ENCODE results near the gene TMEM94.
"Not testable (repeated sequence)": the region's sequence is repeated elsewhere in the genome, so short reads cannot be mapped to it uniquely, and the experiment has no call there.

TMEM94 gene

GRCh38 chr17:75511610-75512575 lies 55.5 kb downstream of the TMEM94 start:
- no peak for DNase-seq (ENCODE audit: low spot score)

GRCh38 chr17:75512926-75513640 lies 56.6 kb downstream of the TMEM94 start:
- DNase-seq (ENCODE audit: low spot score) = no peak

GRCh38 chr17:75513641-75514000 lies 57.2 kb downstream of the TMEM94 start:
- no peak for DNase-seq (ENCODE audit: low spot score)

- no peak for DNase-seq (ENCODE audit: low spot score)
These were observed 58.0 kb downstream of the TMEM94 start for GRCh38 chr17:75514299-75514918.

- no peak for DNase-seq (ENCODE audit: low spot score)
These were observed 58.6 kb downstream of the TMEM94 start for GRCh38 chr17:75514919-75515495.

- peak; percentile 57 for DNase-seq (ENCODE audit: low spot score)
These were observed 59.2 kb downstream of the TMEM94 start, which contains the start of gene CASKIN2 for GRCh38 chr17:75515496-75516254. Gene CASKIN2, minus strand, starts transcription at chr17:75515537. Its CDS starts 1,733 bp downstream, at chr17:75513804.

GRCh38 chr17:75516255-75516618 lies 59.8 kb downstream of the TMEM94 start, which contains the start of gene TSEN54:
Gene TSEN54, plus strand, starts transcription at chr17:75516528. Its CDS starts 33 bp downstream, at chr17:75516561.
- peak; percentile 87 for DNase-seq (ENCODE audit: low spot score)

GRCh38 chr17:75516619-75517296 lies 60.3 kb downstream of the TMEM94 start:
- no peak for DNase-seq (ENCODE audit: low spot score)

- no peak for DNase-seq (ENCODE audit: low spot score)
These were observed 60.9 kb downstream of the TMEM94 start for GRCh38 chr17:75517297-75517865.

GRCh38 chr17:75518201-75518600 lies 61.8 kb downstream of the TMEM94 start:
- no peak for DNase-seq (ENCODE audit: low spot score)

GRCh38 chr17:75518983-75519537 lies 62.6 kb downstream of the TMEM94 start:
- DNase-seq (ENCODE audit: low spot score) = no peak

- not testable (repeated sequence) for DNase-seq (ENCODE audit: low spot score)
These were observed 64.0 kb downstream of the TMEM94 start for GRCh38 chr17:75520413-75520812.

- DNase-seq (ENCODE audit: low spot score) = no peak
These were observed 64.9 kb downstream of the TMEM94 start for GRCh38 chr17:75521290-75521689.

- no peak for DNase-seq (ENCODE audit: low spot score)
These were observed 65.7 kb downstream of the TMEM94 start for GRCh38 chr17:75521951-75522727.

- no peak for DNase-seq (ENCODE audit: low spot score)
These were observed 67.2 kb downstream of the TMEM94 start for GRCh38 chr17:75523647-75524046.

- no peak for DNase-seq (ENCODE audit: low spot score)
These were observed 68.0 kb downstream of the TMEM94 start for GRCh38 chr17:75524269-75524969.

GRCh38 chr17:75524970-75525805 lies 68.8 kb downstream of the TMEM94 start, which contains the start of gene LLGL2:
Gene LLGL2, plus strand, starts transcription at chr17:75525697. Its CDS starts 17,730 bp downstream, at chr17:75543427.
- DNase-seq (ENCODE audit: low spot score) = peak; percentile 72
